HEK293 (cell line): ENCODE measurements around the gene FYCO1.

Experiments
- CTCF ChIA-PET: fragments of 350-600 bp; formaldehyde crosslinking; extraction: SDS; loops from one replicate; lab custom pipeline; 2021; ENCODE audit warnings: antibody characterized with exemption; lab: Yijun Ruan, JAX
- POLR2A ChIA-PET: fragments of 300-600 bp; formaldehyde crosslinking; extraction: SDS; loops from one replicate; lab custom pipeline; 2020; ENCODE audit warnings: antibody characterized with exemption, inconsistent platforms; lab: Yijun Ruan, JAX
- H3K27ac ChIP-seq: fragments of 200-500 bp; sonication (Bioruptor generic); 2 replicates; pipeline ENCODE4 v1.5.1; 2014; ENCODE audit warnings: low read depth, low read length, control low read depth, inconsistent platforms; ENCODE audit errors: extremely low read depth
- H3K36me3 ChIP-seq, 2 experiments: fragments of 200-500 bp in 1 of 2; sonication (Bioruptor generic) in 1 of 2; 1 replicate in 1 of 2; 2 replicates in 1 of 2; pipeline ENCODE4 v1.5.1; 2014 to 2017; ENCODE audit warnings: inconsistent platforms in 2 of 2, low read length in 2 of 2; ENCODE audit not compliant: control insufficient read depth in 2 of 2, insufficient read depth in 1 of 2
- H3K4me1 ChIP-seq: fragments of 200-500 bp; sonication (Bioruptor generic); 2 replicates; pipeline ENCODE4 v1.5.1; 2014; ENCODE audit warnings: mild to moderate bottlenecking, low read length, inconsistent platforms; ENCODE audit not compliant: control insufficient read depth, insufficient read depth
- H3K4me3 ChIP-seq: 2 replicates; pipeline ENCODE4 v1.5.1; 2011; ENCODE audit warnings: low read depth, mild to moderate bottlenecking, control low read depth, low read length, moderate library complexity
- H3K9me3 ChIP-seq: fragments of 200-500 bp; sonication (Bioruptor generic); 2 replicates; pipeline ENCODE4 v1.5.1; 2014; ENCODE audit warnings: low read depth, low read length, inconsistent platforms; ENCODE audit not compliant: control insufficient read depth, insufficient read depth
- EGR2 ChIP-seq: fragments of 450-650 bp; formaldehyde crosslinking; IDR thresholded peaks from 2 replicates; pipeline ENCODE4 v1.5.1; 2016; ENCODE audit warnings: low read depth, missing biosample characterization, missing genetic modification characterization
- FEZF1 ChIP-seq: fragments of 450-650 bp; formaldehyde crosslinking; IDR thresholded peaks from 2 replicates; pipeline ENCODE4 v1.5.1; 2016; ENCODE audit warnings: missing biosample characterization, missing genetic modification characterization
- GLI2 ChIP-seq: fragments of 450-650 bp; formaldehyde crosslinking; IDR thresholded peaks from 2 replicates; pipeline ENCODE4; 2017; ENCODE audit warnings: missing biosample characterization, missing genetic modification characterization, low read depth, borderline replicate concordance
- IKZF3 ChIP-seq: fragments of 450-650 bp; IDR thresholded peaks from 2 replicates; pipeline ENCODE4 v1.5.0; 2018; ENCODE audit warnings: missing biosample characterization, mild to moderate bottlenecking, missing genetic modification characterization, moderate library complexity
- KLF1 ChIP-seq: fragments of 450-650 bp; formaldehyde crosslinking; IDR thresholded peaks from 2 replicates; pipeline ENCODE4 v1.5.1; 2016; ENCODE audit warnings: missing biosample characterization, missing genetic modification characterization
- REST ChIP-seq: fragments of 450-650 bp; formaldehyde crosslinking; IDR thresholded peaks from 2 replicates; pipeline ENCODE4 v1.5.1; 2016; ENCODE audit warnings: missing biosample characterization, missing genetic modification characterization
- WT1 ChIP-seq: fragments of 450-650 bp; formaldehyde crosslinking; IDR thresholded peaks from 2 replicates; pipeline ENCODE4 v1.5.1; 2016; ENCODE audit warnings: missing biosample characterization, missing genetic modification characterization
- ZBTB7A ChIP-seq: fragments of 450-650 bp; formaldehyde crosslinking; IDR thresholded peaks from 2 replicates; pipeline ENCODE4 v1.5.1; 2016; ENCODE audit warnings: low read depth, missing biosample characterization, missing genetic modification characterization
- ZFP69B ChIP-seq: fragments of 450-650 bp; formaldehyde crosslinking; IDR thresholded peaks from 2 replicates; pipeline ENCODE4 v1.5.1; 2016; ENCODE audit warnings: missing biosample characterization, missing genetic modification characterization
- ZNF155 ChIP-seq: fragments of 450-650 bp; formaldehyde crosslinking; IDR thresholded peaks from 2 replicates; pipeline ENCODE4 v1.5.1; 2016; ENCODE audit warnings: missing biosample characterization, missing genetic modification characterization
- ZNF16 ChIP-seq: fragments of 450-650 bp; formaldehyde crosslinking; IDR thresholded peaks from 2 replicates; pipeline ENCODE4 v1.5.1; 2016; ENCODE audit warnings: low read depth, missing biosample characterization, missing genetic modification characterization
- ZNF302 ChIP-seq: fragments of 450-650 bp; formaldehyde crosslinking; IDR thresholded peaks from 2 replicates; pipeline ENCODE4 v1.5.1; 2016; ENCODE audit warnings: missing biosample characterization, missing genetic modification characterization, low read depth
- ZNF311 ChIP-seq: fragments of 450-650 bp; formaldehyde crosslinking; IDR thresholded peaks from 2 replicates; pipeline ENCODE4 v1.5.1; 2017; ENCODE audit warnings: missing biosample characterization, missing genetic modification characterization, borderline replicate concordance
- ZNF561 ChIP-seq: fragments of 450-650 bp; IDR thresholded peaks from 2 replicates; pipeline ENCODE4 v1.5.1; 2018; ENCODE audit warnings: missing biosample characterization, missing genetic modification characterization, borderline replicate concordance
- ZNF626 ChIP-seq: fragments of 450-650 bp; sonication (Bioruptor Pico); formaldehyde crosslinking; IDR thresholded peaks from 2 replicates; pipeline ENCODE4 v1.5.1; 2018; ENCODE audit warnings: missing biosample characterization, missing genetic modification characterization, inconsistent platforms
- ZNF670 ChIP-seq: fragments of 450-650 bp; formaldehyde crosslinking; IDR thresholded peaks from 2 replicates; pipeline ENCODE4 v1.5.1; 2016; ENCODE audit warnings: missing biosample characterization, missing genetic modification characterization, low read depth
- ZNF777 ChIP-seq: fragments of 450-650 bp; formaldehyde crosslinking; IDR thresholded peaks from 2 replicates; pipeline ENCODE4 v1.5.1; 2017; ENCODE audit warnings: missing biosample characterization, missing genetic modification characterization, borderline replicate concordance
- TF ChIP-seq, protein P1 (sequence below): fragments of 450-650 bp; formaldehyde crosslinking; IDR thresholded peaks from 2 replicates; pipeline ENCODE4 v1.5.1; 2016; ENCODE audit warnings: missing biosample characterization, missing genetic modification characterization
- TF ChIP-seq, protein P2 (sequence below): fragments of 450-650 bp; formaldehyde crosslinking; optimal IDR thresholded peaks from 2 replicates; pipeline ENCODE3; 2016; ENCODE audit warnings: missing biosample characterization, mild to moderate bottlenecking, missing genetic modification characterization
- TF ChIP-seq, protein P3 (sequence below): fragments of 450-650 bp; formaldehyde crosslinking; IDR thresholded peaks from 2 replicates; pipeline ENCODE4 v1.5.1; 2016; ENCODE audit warnings: missing biosample characterization, missing genetic modification characterization

The FYCO1 gene

DNA sequence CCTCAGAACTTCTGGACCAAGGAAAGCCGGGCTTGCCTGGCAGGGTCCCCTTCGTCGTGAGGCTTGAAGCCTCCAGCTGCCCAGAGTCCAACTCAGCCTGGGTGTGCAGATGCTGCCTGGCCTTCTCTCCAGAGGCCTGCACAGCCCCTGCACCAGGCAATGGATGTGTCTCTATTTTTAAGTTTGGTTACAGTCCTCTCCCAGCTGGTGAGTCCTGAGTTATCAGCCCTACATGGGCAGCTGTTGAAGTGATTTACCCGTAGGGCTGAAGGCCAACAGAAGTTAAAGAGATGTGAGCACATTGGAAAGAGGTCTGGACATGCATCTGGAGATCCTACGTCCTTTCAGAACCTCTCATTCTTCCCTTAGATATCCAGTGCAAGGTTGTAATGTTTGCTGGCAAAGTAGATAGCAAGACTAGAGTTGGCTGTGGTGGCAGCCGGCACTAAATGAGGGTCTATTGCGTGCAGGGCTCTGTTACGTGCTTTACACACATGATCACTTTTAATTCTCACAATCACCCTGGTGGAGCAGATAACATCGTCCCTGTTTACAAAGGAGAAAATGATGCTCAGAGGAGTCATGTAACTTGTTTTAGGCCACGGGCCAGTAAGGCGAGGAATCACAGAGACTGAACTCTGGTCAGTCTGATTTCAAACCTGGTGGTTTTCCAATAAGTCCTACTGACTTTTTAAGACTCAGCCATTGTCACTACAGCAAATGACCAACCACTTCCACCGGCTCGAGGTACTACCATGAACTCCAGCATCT, 9.9 kb downstream of the FYCO1 start:
- no peak overlapping the region for H3K4me3 ChIP-seq
- H3K27ac ChIP-seq: no peak overlapping the region
- POLR2A ChIA-PET: no interaction called here
- H3K4me1 ChIP-seq: peaks cover 6% of the 10 kb centered on the region; the same call in 1 of the 2 replicates
- H3K9me3 ChIP-seq: no peaks in the 10 kb centered on the region
- H3K36me3 ChIP-seq: peaks cover 0 to 49% of the 10 kb centered on the region in 2 experiments; a peak in 1 of 3 replicates
- TF ChIP-seq ZBTB7A (tag by site-specific recombination) (no peak), FEZF1 (tag by site-specific recombination) (no peak), IKZF3 (tag by site-specific recombination) (no peak), ZNF777 (no peak), ZNF561 (no peak), ZNF16 (no peak), ZNF302 (tag by site-specific recombination) (no peak), WT1 (tag by site-specific recombination) (no peak), GLI2 (tag by site-specific recombination) (no peak), ZNF155 (tag by site-specific recombination) (no peak), ZNF626 (tag by site-specific recombination) (no peak), EGR2 (tag by site-specific recombination) (no peak), KLF1 (tag by site-specific recombination) (no peak), ZFP69B (tag by site-specific recombination) (no peak), ZNF311 (tag by site-specific recombination) (no peak), REST (tag by site-specific recombination) (no peak), ZNF670 (tag by site-specific recombination) (no peak)
- TF ChIP-seq, protein P1, sequence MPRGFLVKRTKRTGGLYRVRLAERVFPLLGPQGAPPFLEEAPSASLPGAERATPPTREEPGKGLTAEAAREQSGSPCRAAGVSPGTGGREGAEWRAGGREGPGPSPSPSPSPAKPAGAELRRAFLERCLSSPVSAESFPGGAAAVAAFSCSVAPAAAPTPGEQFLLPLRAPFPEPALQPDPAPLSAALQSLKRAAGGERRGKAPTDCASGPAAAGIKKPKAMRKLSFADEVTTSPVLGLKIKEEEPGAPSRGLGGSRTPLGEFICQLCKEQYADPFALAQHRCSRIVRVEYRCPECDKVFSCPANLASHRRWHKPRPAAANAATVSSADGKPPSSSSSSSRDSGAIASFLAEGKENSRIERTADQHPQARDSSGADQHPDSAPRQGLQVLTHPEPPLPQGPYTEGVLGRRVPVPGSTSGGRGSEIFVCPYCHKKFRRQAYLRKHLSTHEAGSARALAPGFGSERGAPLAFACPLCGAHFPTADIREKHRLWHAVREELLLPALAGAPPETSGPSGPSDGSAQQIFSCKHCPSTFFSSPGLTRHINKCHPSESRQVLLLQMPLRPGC: no peak
- TF ChIP-seq, protein P2, sequence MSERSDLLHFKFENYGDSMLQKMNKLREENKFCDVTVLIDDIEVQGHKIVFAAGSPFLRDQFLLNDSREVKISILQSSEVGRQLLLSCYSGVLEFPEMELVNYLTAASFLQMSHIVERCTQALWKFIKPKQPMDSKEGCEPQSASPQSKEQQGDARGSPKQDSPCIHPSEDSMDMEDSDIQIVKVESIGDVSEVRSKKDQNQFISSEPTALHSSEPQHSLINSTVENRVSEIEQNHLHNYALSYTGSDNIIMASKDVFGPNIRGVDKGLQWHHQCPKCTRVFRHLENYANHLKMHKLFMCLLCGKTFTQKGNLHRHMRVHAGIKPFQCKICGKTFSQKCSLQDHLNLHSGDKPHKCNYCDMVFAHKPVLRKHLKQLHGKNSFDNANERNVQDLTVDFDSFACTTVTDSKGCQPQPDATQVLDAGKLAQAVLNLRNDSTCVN: no peak
- TF ChIP-seq, protein P3, sequence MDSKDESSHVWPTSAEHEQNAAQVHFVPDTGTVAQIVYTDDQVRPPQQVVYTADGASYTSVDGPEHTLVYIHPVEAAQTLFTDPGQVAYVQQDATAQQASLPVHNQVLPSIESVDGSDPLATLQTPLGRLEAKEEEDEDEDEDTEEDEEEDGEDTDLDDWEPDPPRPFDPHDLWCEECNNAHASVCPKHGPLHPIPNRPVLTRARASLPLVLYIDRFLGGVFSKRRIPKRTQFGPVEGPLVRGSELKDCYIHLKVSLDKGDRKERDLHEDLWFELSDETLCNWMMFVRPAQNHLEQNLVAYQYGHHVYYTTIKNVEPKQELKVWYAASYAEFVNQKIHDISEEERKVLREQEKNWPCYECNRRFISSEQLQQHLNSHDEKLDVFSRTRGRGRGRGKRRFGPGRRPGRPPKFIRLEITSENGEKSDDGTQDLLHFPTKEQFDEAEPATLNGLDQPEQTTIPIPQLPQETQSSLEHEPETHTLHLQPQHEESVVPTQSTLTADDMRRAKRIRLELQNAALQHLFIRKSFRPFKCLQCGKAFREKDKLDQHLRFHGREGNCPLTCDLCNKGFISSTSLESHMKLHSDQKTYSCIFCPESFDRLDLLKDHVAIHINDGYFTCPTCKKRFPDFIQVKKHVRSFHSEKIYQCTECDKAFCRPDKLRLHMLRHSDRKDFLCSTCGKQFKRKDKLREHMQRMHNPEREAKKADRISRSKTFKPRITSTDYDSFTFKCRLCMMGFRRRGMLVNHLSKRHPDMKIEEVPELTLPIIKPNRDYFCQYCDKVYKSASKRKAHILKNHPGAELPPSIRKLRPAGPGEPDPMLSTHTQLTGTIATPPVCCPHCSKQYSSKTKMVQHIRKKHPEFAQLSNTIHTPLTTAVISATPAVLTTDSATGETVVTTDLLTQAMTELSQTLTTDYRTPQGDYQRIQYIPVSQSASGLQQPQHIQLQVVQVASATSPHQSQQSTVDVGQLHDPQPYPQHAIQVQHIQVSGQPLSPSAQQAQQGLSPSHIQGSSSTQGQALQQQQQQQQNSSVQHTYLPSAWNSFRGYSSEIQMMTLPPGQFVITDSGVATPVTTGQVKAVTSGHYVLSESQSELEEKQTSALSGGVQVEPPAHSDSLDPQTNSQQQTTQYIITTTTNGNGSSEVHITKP (tag by site-specific recombination): no peak
- TF ChIP-seq, all 188 proteins: peak for 0
- CTCF ChIA-PET: interaction anchor here (0.7 to 1.5 kb wide), 2 partner anchors 92 to 93 kb away, joined by 3 to 4 read pairs; no protein-coding TSS in a partner anchor
